Urinary bladder (tissue), 4 donors: ENCODE results near the gene REXO2. TPM values are rescaled to one million over a fixed set of nuclear protein-coding genes. Genes with fewer than 3 reads are reported as not detected.

Experiments
- DNase-seq: peaks from one replicate; pipeline ENCODE4 v3.0.0-alpha.2; 2015; ENCODE audit errors: extremely low spot score
- H3K27ac ChIP-seq: one replicate; pipeline ENCODE4 v1.5.1; 2013; ENCODE audit warnings: low read depth, mild to moderate bottlenecking, moderate library complexity
- H3K36me3 ChIP-seq: one replicate; pipeline ENCODE4 v1.6.1; 2013; ENCODE audit warnings: mild to moderate bottlenecking, moderate library complexity; ENCODE audit not compliant: insufficient read depth
- H3K4me1 ChIP-seq: one replicate; pipeline ENCODE4 v1.6.1; 2013; ENCODE audit warnings: mild to moderate bottlenecking, moderate library complexity; ENCODE audit not compliant: insufficient read depth
- H3K4me3 ChIP-seq: one replicate; pipeline ENCODE4 v1.5.1; 2013; ENCODE audit warnings: low read depth, low read length
- WGBS: extraction: QIAGEN DNeasy Blood & Tissue Kit; methylation state at CpG from one replicate; pipeline ENCODE4 v1.1.7; 2013; 5-methylcytosine and 5-hydroxymethylcytosine counted together
- polyA plus RNA-seq: library from polyadenylated mRNA; stranded (reverse); fragments of 200-250 nt; gene quantifications from one replicate; pipeline ENCODE4 v1.2.3, GENCODE V29; 2013
- total RNA-seq: library from RNA; depleted of rRNA; stranded (reverse); fragments of >200 nt; gene quantifications from one replicate; pipeline ENCODE4 v1.2.3, GENCODE V29; 2014
- donor health status: healthy with polysubstance abuse.
- donor health status: healthy.

REXO2 gene
- total and polyA plus RNA-seq, 2 donors, result 107 to 126 TPM

- Histone ChIP-seq H3K36me3 (peaks cover 3% of the 10 kb centered on the region), H3K4me3 (no peak overlapping the region), H3K4me1 (no peaks in the 10 kb centered on the region), H3K27ac (no peak overlapping the region)
- 93% methylated on average over 6 of the region's 6 CpGs for WGBS
- DNase-seq, result no peak
Measured at GRCh38 chr11:114449845-114450244, 10.6 kb downstream of the REXO2 start.

GRCh38 chr11:114452399-114452798, 13.1 kb downstream of the REXO2 start:
- Histone ChIP-seq H3K4me1 (no peaks in the 10 kb centered on the region), H3K4me3 (no peak overlapping the region), H3K27ac (no peak overlapping the region), H3K36me3 (peaks cover 3% of the 10 kb centered on the region)
- no peak for DNase-seq
- WGBS, result 97% methylated on average over 3 of the region's 3 CpGs

- no peak overlapping the region for H3K4me3 ChIP-seq
- H3K27ac ChIP-seq, result no peak overlapping the region
- no peaks in the 10 kb centered on the region for H3K36me3 ChIP-seq
- 98% methylated on average over 2 of the region's 2 CpGs for WGBS
- DNase-seq, result no peak
- H3K4me1 ChIP-seq, result no peaks in the 10 kb centered on the region
Measured at GRCh38 chr11:114463999-114464398, 24.7 kb downstream of the REXO2 start.

GRCh38 chr11:114466742-114467141, 27.5 kb downstream of the REXO2 start:
- H3K36me3 ChIP-seq, result no peaks in the 10 kb centered on the region
- DNase-seq, result no peak
- 54% methylated on average over 3 of the region's 3 CpGs for WGBS
- H3K27ac ChIP-seq, result no peak overlapping the region
- no peaks in the 10 kb centered on the region for H3K4me1 ChIP-seq
- no peak overlapping the region for H3K4me3 ChIP-seq

- Histone ChIP-seq H3K4me3 (no peak overlapping the region), H3K4me1 (no peaks in the 10 kb centered on the region), H3K27ac (no peak overlapping the region), H3K36me3 (no peaks in the 10 kb centered on the region)
- 78% methylated on average over 2 of the region's 2 CpGs for WGBS
- DNase-seq, result no peak
Measured at GRCh38 chr11:114472661-114473060, 33.4 kb downstream of the REXO2 start.

GRCh38 chr11:114478001-114478410, 38.7 kb downstream of the REXO2 start:
- Histone ChIP-seq H3K4me1 (no peaks in the 10 kb centered on the region), H3K36me3 (no peaks in the 10 kb centered on the region), H3K4me3 (no peak overlapping the region), H3K27ac (no peak overlapping the region)
- DNase-seq, result no peak
- 14% methylated on average over 2 of the region's 2 CpGs for WGBS

- 57% methylated on average over 4 of the region's 4 CpGs for WGBS
- no peak for DNase-seq
- Histone ChIP-seq H3K4me3 (no peak overlapping the region), H3K36me3 (no peaks in the 10 kb centered on the region), H3K27ac (no peak overlapping the region), H3K4me1 (no peaks in the 10 kb centered on the region)
Measured at GRCh38 chr11:114478768-114479167, 39.5 kb downstream of the REXO2 start.

- Histone ChIP-seq H3K4me1 (no peaks in the 10 kb centered on the region), H3K27ac (no peak overlapping the region), H3K36me3 (no peaks in the 10 kb centered on the region), H3K4me3 (no peak overlapping the region)
- no peak for DNase-seq
- 93% methylated on average over 1 of the region's 1 CpG for WGBS
Measured at GRCh38 chr11:114479331-114479730, 40.1 kb downstream of the REXO2 start.

- Histone ChIP-seq H3K36me3 (no peaks in the 10 kb centered on the region), H3K4me1 (no peaks in the 10 kb centered on the region), H3K27ac (no peak overlapping the region), H3K4me3 (no peak overlapping the region)
- 57% methylated on average over 1 of the region's 1 CpG for WGBS
- no peak for DNase-seq
Measured at GRCh38 chr11:114482114-114482513, 42.8 kb downstream of the REXO2 start.

- no peak overlapping the region for H3K27ac ChIP-seq
- WGBS, result 81% methylated on average over 2 of the region's 2 CpGs
- H3K4me3 ChIP-seq, result no peak overlapping the region
- H3K4me1 ChIP-seq, result no peaks in the 10 kb centered on the region
- no peaks in the 10 kb centered on the region for H3K36me3 ChIP-seq
- DNase-seq, result no peak
Measured at GRCh38 chr11:114483929-114484328, 44.7 kb downstream of the REXO2 start.

- WGBS, result 84% methylated on average over 3 of the region's 3 CpGs
- no peaks in the 10 kb centered on the region for H3K36me3 ChIP-seq
- no peak for DNase-seq
Measured at GRCh38 chr11:114496915-114497314, 57.6 kb downstream of the REXO2 start.

GRCh38 chr11:114499756-114500155, 60.5 kb downstream of the REXO2 start:
- no peaks in the 10 kb centered on the region for H3K36me3 ChIP-seq
- no peak overlapping the region for H3K27ac ChIP-seq
- no peak for DNase-seq
- H3K4me1 ChIP-seq, result no peaks in the 10 kb centered on the region
- no peak overlapping the region for H3K4me3 ChIP-seq

More at GRCh38 chr11:114496915-114497314, 57.6 kb downstream of the REXO2 start:
- Histone ChIP-seq H3K4me3 (no peak overlapping the region), H3K27ac (no peak overlapping the region), H3K4me1 (no peaks in the 10 kb centered on the region)

Other genes starting within 250 kb of the REXO2 start
- 9.7 TPM for gene NNMT, start 143.1 kb upstream of the REXO2 start, total RNA-seq
- 388 TPM for gene NNMT, start 143.1 kb upstream of the REXO2 start, polyA plus RNA-seq
- gene C11orf71, start 39.0 kb upstream of the REXO2 start, total RNA-seq, result 5.7 TPM
- gene C11orf71, start 39.0 kb upstream of the REXO2 start, polyA plus RNA-seq, result 8.6 TPM
- gene RBM7, start 38.8 kb upstream of the REXO2 start, total RNA-seq, result 39.2 TPM
- 29.4 TPM for gene RBM7, start 38.8 kb upstream of the REXO2 start, polyA plus RNA-seq
- not detected for gene NXPE1, start 120.4 kb downstream of the REXO2 start, total RNA-seq
- 0.08 TPM for gene NXPE1, start 120.4 kb downstream of the REXO2 start, polyA plus RNA-seq
- gene NXPE4, start 156.3 kb downstream of the REXO2 start, total RNA-seq, result not detected
- gene NXPE4, start 156.3 kb downstream of the REXO2 start, polyA plus RNA-seq, result not detected
- gene NXPE2, start 239.1 kb downstream of the REXO2 start, total RNA-seq, result 1.2 TPM
- 0.09 TPM for gene NXPE2, start 239.1 kb downstream of the REXO2 start, polyA plus RNA-seq